Keratinocyte (primary cell): ENCODE data around the gene MOG. TPM values are rescaled to one million over a fixed set of nuclear protein-coding genes. Genes with fewer than 3 reads are reported as not detected.

Experiments used
- DNase-seq: peaks from one replicate; pipeline ENCODE4 v3.0.0-alpha.2; 2011; ENCODE audit warnings: low read depth, missing footprints, low spot score
- FAIRE-seq: peaks from 2 replicates; lab custom pipeline; 2011; peaks lifted over from hg19 to GRCh38; lab: Jason Lieb, UNC
- H2AFZ ChIP-seq: 2 replicates; pipeline ENCODE4 v1.6.0; 2012; ENCODE audit warnings: low read length, control low read depth, inconsistent platforms; ENCODE audit not compliant: control insufficient read depth
- H3K27ac ChIP-seq: 2 replicates; pipeline ENCODE4 v1.5.1; 2011; ENCODE audit warnings: low read length; ENCODE audit not compliant: control insufficient read depth, insufficient read depth
- H3K27me3 ChIP-seq: 3 replicates; pipeline ENCODE4 v1.6.0; 2011; ENCODE audit warnings: low read length; ENCODE audit not compliant: control insufficient read depth, insufficient read depth; ENCODE audit errors: extremely low read depth
- H3K36me3 ChIP-seq, 2 experiments: 2 replicates in 1 of 2; 3 replicates in 1 of 2; pipeline ENCODE4 v1.5.1; 2011; ENCODE audit warnings: low read length in 2 of 2, mild to moderate bottlenecking in 1 of 2; ENCODE audit not compliant: control insufficient read depth in 2 of 2, insufficient read depth in 2 of 2; ENCODE audit errors: extremely low read depth in 1 of 2
- H3K4me1 ChIP-seq: 3 replicates; pipeline ENCODE4 v1.5.1; 2011; ENCODE audit warnings: low read length; ENCODE audit not compliant: control insufficient read depth, insufficient read depth; ENCODE audit errors: extremely low read depth
- H3K4me2 ChIP-seq: 3 replicates; pipeline ENCODE4 v1.6.0; 2011; ENCODE audit warnings: low read depth, low read length; ENCODE audit not compliant: control insufficient read depth, insufficient read depth; ENCODE audit errors: extremely low read depth
- H3K4me3 ChIP-seq, 3 experiments: fragments of 200-600 bp in 1 of 3; sonication (generic) in 1 of 3; 2 replicates in 2 of 3; 3 replicates in 1 of 3; pipeline ENCODE4 v1.5.1; 2011 to 2016; ENCODE audit warnings: low read length in 3 of 3, mild to moderate bottlenecking in 3 of 3, control low read depth in 2 of 3, inconsistent platforms in 1 of 3, low read depth in 1 of 3, mixed read lengths in 1 of 3, mixed run types in 1 of 3, moderate library complexity in 1 of 3; ENCODE audit not compliant: control insufficient read depth in 2 of 3, insufficient read depth in 2 of 3; ENCODE audit errors: extremely low read depth in 1 of 3
- H3K79me2 ChIP-seq: 2 replicates; pipeline ENCODE4 v1.6.0; 2012; ENCODE audit warnings: low read length; ENCODE audit not compliant: control insufficient read depth, insufficient read depth
- H3K9ac ChIP-seq: 3 replicates; pipeline ENCODE4 v1.6.0; 2011; ENCODE audit warnings: low read length; ENCODE audit not compliant: control insufficient read depth, insufficient read depth; ENCODE audit errors: extremely low read depth
- H3K9me1 ChIP-seq: 3 replicates; pipeline ENCODE4 v1.6.0; 2011; ENCODE audit warnings: low read length; ENCODE audit not compliant: control insufficient read depth, insufficient read depth; ENCODE audit errors: extremely low read depth
- H3K9me3 ChIP-seq: 2 replicates; pipeline ENCODE4 v1.5.1; 2012; ENCODE audit warnings: low read depth, low read length; ENCODE audit not compliant: control insufficient read depth
- H4K20me1 ChIP-seq: 3 replicates; pipeline ENCODE4 v1.6.0; 2011; ENCODE audit warnings: low read length; ENCODE audit not compliant: control insufficient read depth, insufficient read depth; ENCODE audit errors: extremely low read depth
- CTCF ChIP-seq, 3 experiments: IDR thresholded peaks in 1 of 3; conservative IDR thresholded peaks in 1 of 3; optimal IDR thresholded peaks in 1 of 3; 2 replicates in 2 of 3; 3 replicates in 1 of 3; pipeline versions ENCODE3 to v1.5.1; 2011; ENCODE audit warnings: low read length in 3 of 3, mild to moderate bottlenecking in 3 of 3, moderate library complexity in 2 of 3, control low read depth in 1 of 3, inconsistent platforms in 1 of 3; ENCODE audit not compliant: insufficient read depth in 2 of 3; ENCODE audit errors: extremely low read depth in 1 of 3
- EZH2 ChIP-seq: IDR thresholded peaks from one replicate; pipeline ENCODE4 v1.6.1; 2012; ENCODE audit warnings: inconsistent platforms, mild to moderate bottlenecking, low read length, moderate library complexity
- dilution Hi-C: fragments of 300-500 bp; cut with MboI; formaldehyde crosslinking; loops from one replicate; pipeline ENCODE4 v1.7.0; 2020; ENCODE audit warnings: low sequenced_read_pairs; ENCODE audit not compliant: extremely low pct_ligation_motif_present
- polyA plus RNA-seq, 5 experiments: library from polyadenylated mRNA; depleted of rRNA in 3 of 5; stranded (reverse) in 3 of 5; stranded (forward) in 1 of 5; unstranded in 1 of 5; fragments of >200 nt; gene quantifications; 1 replicate in 1 of 5; 2 replicates in 3 of 5; 3 replicates in 1 of 5; pipeline versions ENCODE4 v1.2.1 to v1.2.3, GENCODE V29; 2011 to 2012; ENCODE audit warnings: missing spikeins in 2 of 5, low read depth in 1 of 5, low replicate concordance in 1 of 5

MOG gene
- polyA plus RNA-seq, 1 donor (not counting 4 experiments of a cell fraction or from before 2014, with no cell fraction given) = not detected

GRCh38 chr6:29705389-29706231, 48.7 kb downstream of the MOG start:
- H4K20me1 ChIP-seq = no peaks in the 10 kb centered on the region
- H3K36me3 ChIP-seq = no peaks in the 10 kb centered on the region
- no peak overlapping the region for H3K27ac ChIP-seq
- peak; percentile 66 for FAIRE-seq
- no peaks in the 10 kb centered on the region for H3K9me3 ChIP-seq
- no peaks in the 10 kb centered on the region for H3K4me1 ChIP-seq
- no peak overlapping the region for H3K9ac ChIP-seq
- peaks cover 21% of the 10 kb centered on the region for H3K27me3 ChIP-seq
- dilution Hi-C loops = no loop called here
- no peaks in the 10 kb centered on the region for H3K79me2 ChIP-seq
- no peak overlapping the region for H2AFZ ChIP-seq
- no peak overlapping the region for H3K4me3 ChIP-seq
- TF ChIP-seq EZH2 = no peak
- TF ChIP-seq CTCF (optimal IDR thresholded peaks at IDR 0.05 in 1 of 3, IDR thresholded peaks at IDR 0.05 in 1 of 3, conservative IDR thresholded peaks at IDR 0.05 in 1 of 3; ENCODE audit: extremely low read depth in 1 of 3, insufficient read depth in 2 of 3, low read length in 3 of 3) = peak; percentile 49 to 73 (median 66)
- H3K9me1 ChIP-seq = no peaks in the 10 kb centered on the region
- H3K4me2 ChIP-seq = no peak overlapping the region
- DNase-seq = no peak

DNA sequence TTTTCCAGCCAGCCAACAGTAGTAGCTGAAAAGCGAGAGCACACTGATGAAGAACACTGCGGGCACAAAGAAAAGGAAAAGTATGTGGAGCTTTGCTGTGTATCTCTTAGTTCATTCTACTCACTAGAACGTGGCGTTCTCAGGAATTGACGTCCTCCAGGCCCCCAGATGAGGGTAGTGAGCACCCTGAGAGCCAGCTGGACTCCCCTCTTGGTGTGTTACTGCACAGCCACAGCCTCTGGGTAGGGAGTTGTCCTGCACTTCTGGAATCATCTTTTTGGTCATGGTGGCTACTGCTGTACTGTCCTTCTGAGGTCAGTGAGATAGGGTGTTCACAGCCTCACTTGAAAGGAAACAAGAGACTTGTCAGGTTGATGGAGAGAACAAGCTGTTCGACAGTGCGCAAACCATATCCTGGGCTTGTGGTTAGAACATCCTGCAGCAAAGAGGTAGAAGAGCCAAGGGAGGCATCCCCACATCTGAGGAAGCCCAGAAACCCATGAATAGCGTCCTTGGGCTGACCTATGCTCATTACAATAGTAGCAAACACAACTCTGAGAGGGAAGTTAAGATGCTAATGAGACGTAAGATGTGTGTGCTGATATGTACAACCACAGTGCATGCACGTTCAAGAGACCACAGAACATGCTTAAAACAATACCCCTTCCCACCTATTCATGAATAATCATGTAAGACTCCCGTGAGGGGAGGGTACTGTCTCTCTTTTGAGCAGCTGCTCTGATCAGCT, 51.7 kb downstream of the MOG start:
- no peaks in the 10 kb centered on the region for H3K9me3 ChIP-seq
- H3K36me3 ChIP-seq = no peaks in the 10 kb centered on the region
- peaks cover 21% of the 10 kb centered on the region for H3K27me3 ChIP-seq
- no peak overlapping the region for H3K9ac ChIP-seq
- H2AFZ ChIP-seq = no peak overlapping the region
- H3K4me1 ChIP-seq = no peaks in the 10 kb centered on the region
- H3K27ac ChIP-seq = no peak overlapping the region
- H3K4me3 ChIP-seq = no peak overlapping the region
- no peak overlapping the region for H3K4me2 ChIP-seq
- H3K79me2 ChIP-seq = no peaks in the 10 kb centered on the region
- FAIRE-seq (no peak), DNase-seq (no peak)
- no peaks in the 10 kb centered on the region for H3K9me1 ChIP-seq
- no peaks in the 10 kb centered on the region for H4K20me1 ChIP-seq
- TF ChIP-seq CTCF (optimal IDR thresholded peaks at IDR 0.05 in 1 of 3, IDR thresholded peaks at IDR 0.05 in 1 of 3, conservative IDR thresholded peaks at IDR 0.05 in 1 of 3; ENCODE audit: extremely low read depth in 1 of 3, insufficient read depth in 2 of 3, low read length in 3 of 3) (no peak), EZH2 (no peak)
- dilution Hi-C loops = no loop called here
